GM12891 (cell line): ENCODE measurements around the gene AP3B2.
A peak's percentile ranks its signal among the peaks of the same experiment; 100 is the strongest.

ENCODE experiments used
- DNase-seq: peaks from one replicate; pipeline ENCODE4 v3.0.0; 2011; ENCODE audit warnings: low spot score; ENCODE audit not compliant: insufficient read length
- FAIRE-seq: peaks from 2 replicates; lab custom pipeline; 2011; peaks lifted over from hg19 to GRCh38; lab: Jason Lieb, UNC
- PAX5 ChIP-seq: IDR thresholded peaks from 2 replicates; pipeline ENCODE4 v1.6.1; 2011; ENCODE audit warnings: low read length, moderate library complexity, mild to moderate bottlenecking; ENCODE audit not compliant: insufficient read depth, severe bottlenecking
- POLR2A ChIP-seq: IDR thresholded peaks from 2 replicates; pipeline ENCODE4 v1.6.1; 2011; ENCODE audit warnings: low read depth, low read length, control low read depth
- POLR2AphosphoS5 ChIP-seq: IDR thresholded peaks from 2 replicates; pipeline ENCODE4 v1.6.1; 2011; ENCODE audit warnings: low read depth, low read length, control low read depth
- POU2F2 ChIP-seq: IDR thresholded peaks from 2 replicates; pipeline ENCODE4 v1.6.1; 2011; ENCODE audit warnings: low read depth, mild to moderate bottlenecking, control low read depth, low read length, moderate library complexity
- SPI1 ChIP-seq: IDR thresholded peaks from 2 replicates; pipeline ENCODE4 v1.6.1; 2011; ENCODE audit warnings: low read depth, low read length, control low read depth
- TAF1 ChIP-seq: IDR thresholded peaks from 2 replicates; pipeline ENCODE4 v1.6.1; 2011; ENCODE audit warnings: low read depth, low read length, control low read depth

The AP3B2 gene

GRCh38 chr15:82677720-82678323 lies 31.9 kb downstream of the AP3B2 start:
- no peak for FAIRE-seq
- no peak for TF ChIP-seq POLR2A
- TF ChIP-seq TAF1 = no peak
- TF ChIP-seq POLR2AphosphoS5 = no peak
- TF ChIP-seq SPI1 = no peak
- no peak for TF ChIP-seq POU2F2
- no peak for TF ChIP-seq PAX5
- DNase-seq = no peak

GRCh38 chr15:82674873-82675272 lies 34.8 kb downstream of the AP3B2 start:
- no peak for TF ChIP-seq POLR2AphosphoS5
- TF ChIP-seq TAF1 = no peak
- TF ChIP-seq PAX5 = no peak
- TF ChIP-seq SPI1 = no peak
- TF ChIP-seq POLR2A = no peak
- TF ChIP-seq POU2F2 = no peak
- DNase-seq (no peak), FAIRE-seq (no peak)

- DNase-seq = no peak
- TF ChIP-seq SPI1 (no peak), POU2F2 (no peak), POLR2AphosphoS5 (no peak), TAF1 (no peak), PAX5 (no peak), POLR2A (no peak)
- FAIRE-seq = no peak
These were observed 39.0 kb downstream of the AP3B2 start for GRCh38 chr15:82670699-82671098.

- DNase-seq = no peak
- TF ChIP-seq SPI1 (no peak), POLR2AphosphoS5 (no peak)
- no peak for FAIRE-seq
These were observed 43.1 kb downstream of the AP3B2 start for GRCh38 chr15:82666606-82667005.

GRCh38 chr15:82664021-82664420 lies 45.7 kb downstream of the AP3B2 start:
- FAIRE-seq (no peak), DNase-seq (no peak)
- TF ChIP-seq POLR2A (no peak), TAF1 (no peak), POLR2AphosphoS5 (no peak), SPI1 (no peak), PAX5 (no peak), POU2F2 (no peak)

GRCh38 chr15:82663186-82663600 lies 46.5 kb downstream of the AP3B2 start:
- no peak for FAIRE-seq
- no peak for TF ChIP-seq POLR2A
- peak; percentile 28 for DNase-seq

GRCh38 chr15:82662641-82663040 lies 47.0 kb downstream of the AP3B2 start:
- TF ChIP-seq PAX5 (no peak), SPI1 (no peak), POU2F2 (no peak), TAF1 (no peak), POLR2AphosphoS5 (no peak), POLR2A (no peak)
- no peak for DNase-seq
- FAIRE-seq = no peak

- DNase-seq (no peak), FAIRE-seq (no peak)
- TF ChIP-seq TAF1 = no peak
- TF ChIP-seq POU2F2 = no peak
- TF ChIP-seq POLR2AphosphoS5 = no peak
- no peak for TF ChIP-seq PAX5
- no peak for TF ChIP-seq SPI1
- no peak for TF ChIP-seq POLR2A
These were observed 49.3 kb downstream of the AP3B2 start for GRCh38 chr15:82660378-82660777.

- DNase-seq = no peak
- no peak for FAIRE-seq
- TF ChIP-seq SPI1 (no peak), POU2F2 (no peak), PAX5 (no peak), POLR2AphosphoS5 (no peak), POLR2A (no peak), TAF1 (no peak)
These were observed 52.9 kb downstream of the AP3B2 start for GRCh38 chr15:82656641-82657266.

GRCh38 chr15:82655606-82656005 lies 54.1 kb downstream of the AP3B2 start:
- TF ChIP-seq POLR2AphosphoS5 (no peak), POU2F2 (no peak), SPI1 (no peak), POLR2A (no peak), PAX5 (no peak), TAF1 (no peak)
- no peak for FAIRE-seq
- no peak for DNase-seq
